ENCODE measurements around the gene C2CD3.

Gene C2CD3

GRCh38 chr11:73974604-73975478, 196.0 kb downstream of the C2CD3 start:
- no peak for DNase-seq (ENCODE audit: low spot score)
- no peak for TF ChIP-seq CTCF (IDR thresholded peaks at IDR 0.05; ENCODE audit: extremely low read depth, insufficient read depth, missing control alignments)
- in situ Hi-C loops (cut with MboI; ENCODE audit: low pct_unique_long_range_greater_than_20kb, low sequenced_read_pairs, unreplicated experiment) = loop anchor here (25.0 kb wide), 1 partner anchor 337 kb away; the partner anchor contains the start of gene P4HA3

- TF ChIP-seq CTCF (IDR thresholded peaks at IDR 0.05; ENCODE audit: extremely low read depth, insufficient read depth, missing control alignments) = no peak
- in situ Hi-C loops (cut with MboI; ENCODE audit: low pct_unique_long_range_greater_than_20kb, low sequenced_read_pairs, unreplicated experiment) = loop anchor here (25.0 kb wide), 1 partner anchor 339 kb away; the partner anchor contains the start of gene P4HA3
- DNase-seq (ENCODE audit: low spot score) = no peak
Measured at GRCh38 chr11:73972620-73973449, 198.0 kb downstream of the C2CD3 start.

GRCh38 chr11:73972187-73972586, 198.6 kb downstream of the C2CD3 start:
- in situ Hi-C loops (cut with MboI; ENCODE audit: low pct_unique_long_range_greater_than_20kb, low sequenced_read_pairs, unreplicated experiment) = loop anchor here (25.0 kb wide), 1 partner anchor 340 kb away; the partner anchor contains the start of gene P4HA3
- no peak for DNase-seq (ENCODE audit: low spot score)
- TF ChIP-seq CTCF (IDR thresholded peaks at IDR 0.05; ENCODE audit: extremely low read depth, insufficient read depth, missing control alignments) = no peak

GRCh38 chr11:73971175-73971719, 199.6 kb downstream of the C2CD3 start:
- no peak for DNase-seq (ENCODE audit: low spot score)
- no peak for TF ChIP-seq CTCF (IDR thresholded peaks at IDR 0.05; ENCODE audit: extremely low read depth, insufficient read depth, missing control alignments)
- in situ Hi-C loops (cut with MboI; ENCODE audit: low pct_unique_long_range_greater_than_20kb, low sequenced_read_pairs, unreplicated experiment) = loop anchor here (25.0 kb wide), 1 partner anchor 341 kb away; the partner anchor contains the start of gene P4HA3

- TF ChIP-seq CTCF (IDR thresholded peaks at IDR 0.05; ENCODE audit: extremely low read depth, insufficient read depth, missing control alignments) = no peak
- in situ Hi-C loops (cut with MboI; ENCODE audit: low pct_unique_long_range_greater_than_20kb, low sequenced_read_pairs, unreplicated experiment) = loop anchor here (25.0 kb wide), 1 partner anchor 342 kb away; the partner anchor contains the start of gene P4HA3
- no peak for DNase-seq (ENCODE audit: low spot score)
Measured at GRCh38 chr11:73969991-73970800, 200.6 kb downstream of the C2CD3 start.

All from GM13977 (cell line).